ENCODE measurements around the gene APC.

The APC gene

DNA sequence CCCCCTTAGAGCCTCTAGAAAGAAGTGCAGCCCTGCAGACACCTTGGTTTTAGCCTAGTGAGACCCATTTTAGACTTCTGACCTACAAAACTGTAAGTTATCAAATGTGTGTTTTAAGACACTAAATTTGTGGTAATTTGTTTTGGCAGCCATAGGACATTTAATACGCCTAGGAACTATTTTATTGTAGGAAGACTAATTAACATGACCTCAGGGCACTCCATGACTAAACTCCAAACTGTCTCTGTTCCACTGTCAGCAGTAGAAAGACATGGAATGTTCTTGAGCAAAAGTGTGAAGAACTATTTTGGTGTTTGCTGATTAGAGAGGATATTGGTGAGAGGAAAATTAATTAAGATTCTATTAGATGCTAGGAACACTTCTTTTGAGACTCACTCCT lies 4.1 kb upstream of the APC start:
- TF ChIP-seq, protein P1, sequence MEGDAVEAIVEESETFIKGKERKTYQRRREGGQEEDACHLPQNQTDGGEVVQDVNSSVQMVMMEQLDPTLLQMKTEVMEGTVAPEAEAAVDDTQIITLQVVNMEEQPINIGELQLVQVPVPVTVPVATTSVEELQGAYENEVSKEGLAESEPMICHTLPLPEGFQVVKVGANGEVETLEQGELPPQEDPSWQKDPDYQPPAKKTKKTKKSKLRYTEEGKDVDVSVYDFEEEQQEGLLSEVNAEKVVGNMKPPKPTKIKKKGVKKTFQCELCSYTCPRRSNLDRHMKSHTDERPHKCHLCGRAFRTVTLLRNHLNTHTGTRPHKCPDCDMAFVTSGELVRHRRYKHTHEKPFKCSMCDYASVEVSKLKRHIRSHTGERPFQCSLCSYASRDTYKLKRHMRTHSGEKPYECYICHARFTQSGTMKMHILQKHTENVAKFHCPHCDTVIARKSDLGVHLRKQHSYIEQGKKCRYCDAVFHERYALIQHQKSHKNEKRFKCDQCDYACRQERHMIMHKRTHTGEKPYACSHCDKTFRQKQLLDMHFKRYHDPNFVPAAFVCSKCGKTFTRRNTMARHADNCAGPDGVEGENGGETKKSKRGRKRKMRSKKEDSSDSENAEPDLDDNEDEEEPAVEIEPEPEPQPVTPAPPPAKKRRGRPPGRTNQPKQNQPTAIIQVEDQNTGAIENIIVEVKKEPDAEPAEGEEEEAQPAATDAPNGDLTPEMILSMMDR (IDR thresholded peaks at IDR 0.05; ENCODE audit: borderline replicate concordance, insufficient read depth, low read depth, low read length): no peak
- no peak overlapping the region for H3K4me3 ChIP-seq (ENCODE audit: low read depth, low read length)

DNA sequence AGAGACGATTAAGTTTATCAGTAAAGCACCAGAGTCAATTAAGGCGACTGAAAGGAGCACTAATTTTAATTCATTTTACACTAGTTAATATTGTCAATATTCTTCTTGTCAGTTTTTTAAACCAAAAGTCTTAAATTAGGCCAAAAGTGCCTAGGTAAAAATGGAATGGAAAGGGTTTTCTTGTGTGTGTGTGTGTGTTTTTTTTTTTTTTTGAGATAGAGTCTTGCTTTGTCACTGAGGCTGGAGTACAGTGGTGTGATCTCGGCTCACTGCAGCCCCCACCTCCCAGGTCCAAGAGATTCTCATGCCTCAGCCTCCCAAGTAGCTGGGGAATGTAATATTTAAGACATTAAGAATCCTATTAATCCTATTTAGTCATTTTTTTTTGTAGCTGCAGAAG lies 3.1 kb upstream of the APC start:
- no peak overlapping the region for H3K4me3 ChIP-seq (ENCODE audit: low read depth, low read length)
- TF ChIP-seq, protein P1 (IDR thresholded peaks at IDR 0.05; ENCODE audit: borderline replicate concordance, insufficient read depth, low read depth, low read length): no peak

DNA sequence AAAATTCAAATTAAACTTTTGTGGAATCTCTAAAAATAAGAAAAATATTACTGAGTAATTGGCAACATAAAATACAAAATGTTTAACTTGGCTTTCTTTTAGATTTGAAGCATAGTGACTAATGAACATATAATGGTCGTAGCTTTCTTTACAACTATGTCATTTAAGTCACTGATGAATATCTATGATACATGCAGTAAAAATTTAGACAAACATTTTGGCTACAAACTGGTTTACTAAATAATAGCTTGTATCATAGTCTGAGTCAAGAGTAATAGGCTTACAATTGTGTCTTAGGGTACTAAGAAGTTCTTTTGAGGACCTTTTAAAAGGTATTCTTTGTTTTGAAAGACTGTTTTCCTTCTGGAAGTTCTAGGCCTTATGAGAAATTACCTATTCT lies 2.0 kb upstream of the APC start:
- TF ChIP-seq, protein P1 (IDR thresholded peaks at IDR 0.05; ENCODE audit: borderline replicate concordance, insufficient read depth, low read depth, low read length): no peak
- H3K4me3 ChIP-seq (ENCODE audit: low read depth, low read length): no peak overlapping the region

DNA sequence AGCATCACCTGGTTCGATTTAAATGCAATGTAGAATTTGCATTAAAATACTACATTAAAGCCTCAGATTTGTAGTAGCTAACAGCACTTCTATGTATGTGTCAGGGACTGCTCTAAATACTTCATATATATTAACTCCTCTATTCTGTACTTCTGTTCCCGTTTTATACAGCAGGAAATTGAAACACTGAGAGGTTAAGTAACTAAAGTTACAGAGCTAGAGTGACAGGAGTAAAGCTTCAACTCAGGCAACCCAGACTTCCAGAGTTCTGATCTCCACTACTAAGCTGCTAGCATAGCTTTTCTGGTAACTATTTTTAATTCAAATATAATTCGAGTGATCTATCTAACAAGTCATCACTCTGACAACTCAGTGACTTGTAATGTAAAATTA lies 619 bp upstream of the APC start:
- peak overlapping the region; percentile 80 for H3K4me3 ChIP-seq (ENCODE audit: low read depth, low read length)
- TF ChIP-seq, protein P1 (IDR thresholded peaks at IDR 0.05; ENCODE audit: borderline replicate concordance, insufficient read depth, low read depth, low read length): no peak

DNA sequence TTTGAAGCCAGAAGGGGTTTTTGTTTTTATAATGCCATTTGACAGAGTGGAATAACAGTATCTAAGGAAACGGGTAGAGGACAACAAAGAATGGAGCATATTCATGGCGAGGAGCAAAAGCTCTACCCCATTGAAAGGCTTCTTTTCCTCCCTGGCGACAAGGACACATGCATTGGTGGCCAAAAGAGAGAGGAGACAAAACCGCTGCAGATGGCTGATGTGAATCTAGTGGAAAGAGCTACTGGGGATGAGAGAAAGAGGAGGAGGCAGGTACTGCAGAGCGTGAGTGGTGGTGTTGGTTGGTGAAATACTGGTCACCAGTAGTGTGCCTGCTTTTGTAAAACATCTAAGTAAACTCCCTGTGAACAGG lies 491 bp downstream of the APC start:
- TF ChIP-seq, protein P1 (IDR thresholded peaks at IDR 0.05; ENCODE audit: borderline replicate concordance, insufficient read depth, low read depth, low read length): no peak
- H3K4me3 ChIP-seq (ENCODE audit: low read depth, low read length): peak overlapping the region; percentile 80

DNA sequence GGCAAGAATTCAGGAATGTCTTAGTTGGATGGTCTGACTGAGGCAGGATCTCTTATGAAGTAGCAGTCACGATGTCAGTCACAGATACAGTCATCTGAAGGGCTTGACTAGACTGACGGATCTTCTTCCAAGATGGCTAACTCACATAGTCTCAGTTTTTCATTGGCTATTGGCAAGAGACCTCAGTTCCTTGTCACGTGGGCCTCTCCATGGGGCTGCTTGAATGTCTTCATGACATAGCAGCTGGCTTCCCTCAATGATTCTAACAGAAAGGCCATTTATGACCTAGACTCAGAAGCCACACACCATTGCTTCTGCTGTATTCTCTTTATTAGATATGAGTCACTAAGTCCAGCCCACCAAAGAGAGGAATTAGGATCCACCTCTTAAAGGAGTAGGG lies 4.7 kb downstream of the APC start:
- H3K4me3 ChIP-seq (ENCODE audit: low read depth, low read length): no peak overlapping the region
- TF ChIP-seq, protein P1 (IDR thresholded peaks at IDR 0.05; ENCODE audit: borderline replicate concordance, insufficient read depth, low read depth, low read length): no peak

DNA sequence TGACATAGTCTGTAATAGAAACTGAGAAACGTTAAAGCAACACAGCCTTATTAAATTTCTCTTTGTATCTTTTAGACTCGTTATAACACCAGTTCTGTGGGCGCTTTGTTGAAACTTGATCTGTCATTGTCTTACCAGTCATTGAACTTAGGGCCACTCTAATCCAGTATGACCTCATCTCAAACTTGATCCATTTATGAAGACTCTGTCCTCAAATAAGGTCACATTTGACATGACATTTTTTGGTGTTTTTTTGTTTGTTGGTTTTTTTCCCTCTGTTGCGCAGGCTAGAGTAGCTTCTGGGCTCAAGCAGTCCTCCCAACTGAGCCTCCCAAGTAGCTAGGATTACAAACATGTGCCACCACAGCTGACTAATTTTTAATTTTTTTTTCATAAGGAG lies 5.9 kb downstream of the APC start:
- TF ChIP-seq, protein P1 (IDR thresholded peaks at IDR 0.05; ENCODE audit: borderline replicate concordance, insufficient read depth, low read depth, low read length): no peak
- no peak overlapping the region for H3K4me3 ChIP-seq (ENCODE audit: low read depth, low read length)

All from GM12875 (cell line).